NAMALWA (cell line): Measurements from ENCODE around the gene PAQR8.

Experiments used
- DNase-seq: peaks from one replicate; pipeline ENCODE4 v3.0.0-alpha.2; 2015; ENCODE audit warnings: low spot score

Gene PAQR8, protein sequence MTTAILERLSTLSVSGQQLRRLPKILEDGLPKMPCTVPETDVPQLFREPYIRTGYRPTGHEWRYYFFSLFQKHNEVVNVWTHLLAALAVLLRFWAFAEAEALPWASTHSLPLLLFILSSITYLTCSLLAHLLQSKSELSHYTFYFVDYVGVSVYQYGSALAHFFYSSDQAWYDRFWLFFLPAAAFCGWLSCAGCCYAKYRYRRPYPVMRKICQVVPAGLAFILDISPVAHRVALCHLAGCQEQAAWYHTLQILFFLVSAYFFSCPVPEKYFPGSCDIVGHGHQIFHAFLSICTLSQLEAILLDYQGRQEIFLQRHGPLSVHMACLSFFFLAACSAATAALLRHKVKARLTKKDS

DNA sequence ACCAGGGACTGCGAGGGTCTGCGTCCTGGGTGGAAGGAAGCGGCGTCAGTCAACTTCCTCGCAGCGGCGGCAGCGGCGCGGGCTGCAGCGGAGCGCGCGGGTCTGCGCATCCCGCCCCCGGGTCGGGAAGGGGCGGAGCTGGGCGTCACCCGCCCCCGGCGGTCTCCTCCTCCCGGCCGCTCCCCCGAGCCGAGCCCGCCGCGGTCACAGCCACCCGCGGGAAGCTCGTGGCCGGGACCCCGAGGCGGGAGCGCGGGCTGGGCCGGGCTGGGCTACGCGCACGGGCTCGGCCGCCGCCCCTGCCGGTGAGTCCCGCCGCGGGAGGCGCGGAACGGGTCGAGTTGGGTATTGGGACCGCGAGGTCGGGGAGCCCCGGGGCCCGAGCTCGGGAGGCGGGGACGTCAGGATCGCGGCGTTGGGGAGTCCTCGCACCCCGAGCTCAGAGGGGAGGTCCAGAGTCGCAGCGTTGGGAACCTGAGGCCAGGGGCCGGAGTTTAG lies at the start of gene PAQR8:
TSS of gene PAQR8 (plus strand) at position 207 of the 498 bp plus-strand sequence. CDS start 41,063 bp downstream, outside the sequence.
- DNase-seq: peak; percentile 76

DNA sequence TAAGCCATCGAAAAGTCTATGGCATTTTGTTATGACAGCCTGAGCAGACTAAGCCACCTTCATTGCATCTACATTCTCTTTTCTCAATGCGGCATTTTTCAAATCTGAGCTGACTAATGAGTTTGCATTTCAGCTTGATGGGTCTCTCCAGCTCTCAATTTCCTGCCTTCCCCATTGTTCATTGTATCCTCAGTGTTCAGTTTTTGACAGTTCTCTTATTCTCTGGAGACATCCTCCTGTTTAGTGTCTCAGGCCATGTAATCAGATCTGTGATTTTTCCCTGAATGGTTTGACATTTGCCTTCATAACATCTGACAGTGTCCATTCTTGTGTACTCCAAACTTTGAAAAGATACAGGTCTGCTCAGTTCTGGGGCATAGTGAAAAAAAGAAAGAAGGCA lies 49.5 kb upstream of the PAQR8 start:
- no peak for DNase-seq

DNA sequence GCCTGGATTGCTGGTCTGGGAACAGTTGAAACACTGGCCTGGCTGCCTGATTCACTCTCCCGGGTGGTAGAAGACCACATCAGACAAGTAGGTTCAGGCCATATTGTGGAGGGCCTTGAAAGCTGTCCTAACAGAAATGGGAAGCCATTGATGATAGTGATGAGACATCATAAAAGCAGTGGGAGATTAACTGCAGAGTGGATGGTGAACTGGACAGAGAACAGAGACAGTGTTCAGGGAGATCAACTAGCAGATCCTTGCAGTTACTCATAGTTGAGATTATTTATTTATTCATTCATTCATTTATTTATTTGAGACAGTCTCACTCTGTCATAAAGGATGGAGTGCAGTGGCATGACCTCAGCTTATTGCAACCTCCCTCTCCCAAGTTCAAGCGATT lies 47.2 kb upstream of the PAQR8 start:
- no peak for DNase-seq

DNA sequence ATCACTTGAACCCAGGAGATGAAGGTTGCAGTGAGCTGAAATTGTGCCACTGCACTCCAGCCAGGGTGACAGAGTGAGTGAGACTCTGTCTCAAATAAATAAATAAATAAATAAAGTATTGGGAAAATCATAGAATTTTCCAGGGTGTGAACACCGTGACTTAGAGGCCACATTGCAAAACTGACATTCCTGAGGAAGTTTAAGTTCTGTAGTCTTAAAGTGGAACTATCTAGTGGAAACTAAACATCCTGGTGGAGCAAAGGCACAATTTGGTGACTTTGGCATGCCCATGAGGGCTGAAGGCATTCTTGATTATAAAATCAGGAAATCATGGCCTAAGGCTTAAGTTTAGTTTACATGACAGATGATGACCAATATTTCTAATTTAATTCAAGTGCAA lies 44.7 kb upstream of the PAQR8 start:
- no peak for DNase-seq

DNA sequence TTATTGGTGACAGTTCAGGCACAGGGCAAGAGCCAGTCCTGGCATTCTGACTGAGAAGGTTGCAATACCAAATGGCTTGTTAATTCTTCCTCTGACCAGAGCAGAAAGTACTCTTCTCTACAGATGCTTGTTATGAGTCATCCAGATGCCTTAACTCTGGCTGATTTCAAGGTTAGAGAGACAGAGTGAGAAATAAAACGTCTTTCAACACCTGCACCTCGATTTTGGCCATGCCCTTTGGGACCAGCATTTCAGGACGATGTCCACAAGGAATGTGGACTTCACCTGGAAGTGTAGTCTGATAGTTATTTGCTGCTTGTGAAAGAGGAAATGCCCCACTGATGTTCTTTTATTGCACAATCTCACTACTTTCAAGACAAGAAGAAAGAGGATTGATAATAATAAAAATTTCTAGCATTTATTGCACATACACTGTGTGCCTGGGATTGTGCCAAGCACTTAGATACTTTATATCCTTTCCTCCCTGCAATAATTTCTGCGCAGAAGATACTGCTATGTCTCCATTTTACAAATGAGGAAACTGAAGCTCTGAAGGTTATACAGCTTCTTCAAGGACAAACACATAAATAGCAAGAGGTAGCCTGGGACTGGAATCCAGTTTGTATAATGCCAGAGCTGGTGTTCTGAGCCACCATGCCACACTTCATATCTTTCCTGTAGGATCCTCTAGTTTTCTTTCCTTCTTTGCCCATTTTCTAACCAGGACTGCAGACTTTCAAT lies 43.9 kb upstream of the PAQR8 start:
- DNase-seq: peak; percentile 18

DNA sequence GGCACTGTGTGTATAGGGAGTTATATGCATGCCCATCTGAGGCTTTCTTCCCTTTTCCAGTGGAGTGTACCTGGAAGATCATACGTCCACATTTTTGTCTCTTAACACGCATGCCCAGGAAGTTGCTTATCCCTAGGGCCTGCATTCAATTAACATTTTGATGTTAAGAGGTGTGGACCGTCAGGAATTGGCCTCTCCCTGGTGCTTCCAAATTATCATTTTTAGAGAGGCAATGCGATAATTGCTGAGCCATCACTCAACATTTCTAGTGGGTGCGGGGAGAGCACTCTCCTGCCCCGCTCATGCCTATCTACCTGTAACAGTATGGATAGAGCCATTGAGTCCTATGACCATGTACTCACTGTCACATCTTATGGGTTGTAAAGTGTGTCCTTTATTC lies 37.8 kb upstream of the PAQR8 start:
- no peak for DNase-seq

DNA sequence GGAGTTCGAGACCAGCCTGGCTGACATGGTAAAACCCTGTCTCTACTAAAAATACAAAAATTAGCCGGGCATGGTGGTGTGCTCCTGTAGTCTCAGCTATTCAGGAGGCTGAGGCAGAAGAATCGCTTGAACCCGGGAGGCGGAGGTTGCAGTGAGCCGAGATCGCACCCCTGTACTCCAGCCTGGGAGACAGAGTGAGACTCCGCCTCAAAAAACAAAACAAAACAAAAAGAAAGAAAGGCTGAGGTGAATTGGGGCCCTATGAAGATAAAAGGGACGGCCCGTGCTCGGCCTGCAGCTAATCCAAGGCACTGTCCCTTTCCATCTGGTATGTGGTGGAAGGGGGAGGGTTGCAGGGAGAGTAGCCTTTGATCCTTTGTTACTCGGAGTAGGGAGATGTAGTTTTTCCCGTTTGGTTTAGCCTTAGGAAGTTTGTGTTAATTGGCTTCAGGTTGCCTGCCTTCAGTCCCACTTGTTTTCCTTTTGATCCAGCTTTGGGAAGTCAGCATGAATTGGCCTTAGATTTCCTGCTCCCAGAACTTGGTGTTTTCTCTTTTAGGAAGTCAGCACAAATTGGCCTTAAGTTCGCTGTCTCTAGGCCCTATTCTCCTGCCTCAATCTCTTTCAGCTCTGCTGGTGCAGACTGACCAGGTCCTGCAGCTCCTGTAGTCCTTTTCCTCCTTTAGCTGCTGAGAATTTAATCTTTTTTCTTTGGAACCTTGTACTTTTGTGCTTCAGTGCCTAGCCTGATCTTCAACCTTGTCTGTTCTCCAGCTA lies 36.1 kb upstream of the PAQR8 start:
- DNase-seq: no peak

DNA sequence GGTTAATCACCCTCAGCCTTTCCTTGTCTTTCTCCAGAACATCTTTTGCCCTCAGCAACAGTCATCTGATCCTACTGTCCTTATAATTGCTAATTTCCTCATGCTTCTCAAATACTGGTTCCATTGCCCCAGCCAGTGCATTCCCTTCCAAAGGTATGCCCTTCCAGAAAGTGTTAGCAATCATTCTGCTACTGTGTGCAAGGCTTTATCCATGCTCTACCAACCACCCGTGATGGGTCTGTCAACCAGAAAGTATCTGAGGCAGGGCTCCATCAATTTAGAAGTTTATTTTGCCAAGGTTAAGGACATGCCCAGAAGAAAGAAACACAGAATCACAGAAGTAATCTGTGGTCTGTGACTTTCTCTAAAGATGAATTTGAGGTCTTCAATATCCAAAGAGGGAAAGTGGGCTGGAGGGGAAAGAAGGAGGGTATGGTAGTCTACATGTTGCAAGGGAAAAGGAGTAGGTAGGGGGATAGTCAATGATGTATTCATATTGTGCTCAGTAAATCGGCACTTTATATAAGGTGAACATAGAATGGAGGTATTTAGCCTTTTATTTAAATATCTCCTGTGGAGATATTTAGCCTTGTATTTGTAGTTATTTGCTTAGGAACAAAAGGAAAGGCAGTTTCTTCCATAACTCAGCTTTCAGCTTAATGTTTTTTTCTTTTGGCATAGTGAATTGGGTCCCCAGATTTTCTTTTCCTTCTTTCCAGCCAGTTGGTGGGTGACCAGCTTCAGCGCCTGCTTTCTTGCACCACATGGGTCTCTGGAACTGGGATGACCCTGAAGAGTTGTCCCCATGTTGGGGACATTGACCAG lies 35.2 kb upstream of the PAQR8 start:
- no peak for DNase-seq

DNA sequence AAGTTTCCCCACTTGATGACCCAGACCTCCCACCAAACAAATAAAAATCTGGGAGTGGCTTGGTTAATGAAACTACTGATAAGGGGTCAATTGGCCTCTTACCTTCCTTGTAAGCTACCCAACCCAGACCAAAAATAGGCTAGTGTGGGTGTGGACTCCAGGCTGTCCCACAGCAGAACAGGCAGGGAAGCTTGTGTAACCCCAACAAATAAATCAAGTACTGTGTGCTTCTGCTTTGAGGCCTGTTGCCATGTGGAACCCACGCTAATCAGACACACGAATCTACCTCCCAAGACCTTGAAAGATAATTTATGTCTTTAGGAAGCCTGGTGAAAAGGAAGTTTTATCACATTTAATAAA lies 33.7 kb upstream of the PAQR8 start:
- DNase-seq: no peak

DNA sequence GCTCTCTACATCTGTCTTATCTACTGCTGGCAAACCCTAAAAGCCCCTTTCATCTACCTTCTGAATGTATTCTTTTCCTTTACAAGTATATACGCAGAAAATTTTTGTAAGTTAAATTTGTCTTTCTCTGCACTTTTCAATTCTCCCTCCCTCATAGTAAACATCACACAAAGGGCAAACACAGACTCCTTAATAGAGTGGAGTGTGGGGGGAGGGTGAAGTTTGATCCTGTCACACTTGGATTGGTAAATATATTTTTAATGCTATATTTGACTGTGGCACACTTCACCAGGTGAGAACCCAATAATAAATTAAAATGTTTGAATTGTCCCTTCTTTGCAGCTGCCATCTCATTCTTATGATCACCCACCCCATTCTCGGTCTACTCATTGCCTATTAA lies 33.2 kb upstream of the PAQR8 start:
- no peak for DNase-seq

DNA sequence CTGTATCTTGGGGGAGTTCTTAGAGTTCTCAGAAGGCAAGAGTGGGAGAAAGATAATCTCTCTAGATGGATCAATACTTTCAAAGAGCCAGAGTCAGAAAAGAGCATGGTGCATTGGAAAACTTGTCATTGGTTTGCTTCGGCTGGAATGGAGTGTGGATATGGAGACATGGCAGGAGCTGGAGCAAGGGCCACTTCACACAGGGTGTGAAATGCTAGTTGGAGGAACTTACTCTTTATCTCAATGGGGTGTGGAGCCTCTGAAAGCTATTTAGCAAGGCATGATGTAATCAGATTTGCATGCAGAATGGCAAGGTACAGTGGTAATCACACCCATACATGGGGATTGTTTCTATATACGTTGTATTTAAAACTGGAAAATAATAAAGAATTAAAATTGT lies 31.5 kb upstream of the PAQR8 start:
- no peak for DNase-seq

DNA sequence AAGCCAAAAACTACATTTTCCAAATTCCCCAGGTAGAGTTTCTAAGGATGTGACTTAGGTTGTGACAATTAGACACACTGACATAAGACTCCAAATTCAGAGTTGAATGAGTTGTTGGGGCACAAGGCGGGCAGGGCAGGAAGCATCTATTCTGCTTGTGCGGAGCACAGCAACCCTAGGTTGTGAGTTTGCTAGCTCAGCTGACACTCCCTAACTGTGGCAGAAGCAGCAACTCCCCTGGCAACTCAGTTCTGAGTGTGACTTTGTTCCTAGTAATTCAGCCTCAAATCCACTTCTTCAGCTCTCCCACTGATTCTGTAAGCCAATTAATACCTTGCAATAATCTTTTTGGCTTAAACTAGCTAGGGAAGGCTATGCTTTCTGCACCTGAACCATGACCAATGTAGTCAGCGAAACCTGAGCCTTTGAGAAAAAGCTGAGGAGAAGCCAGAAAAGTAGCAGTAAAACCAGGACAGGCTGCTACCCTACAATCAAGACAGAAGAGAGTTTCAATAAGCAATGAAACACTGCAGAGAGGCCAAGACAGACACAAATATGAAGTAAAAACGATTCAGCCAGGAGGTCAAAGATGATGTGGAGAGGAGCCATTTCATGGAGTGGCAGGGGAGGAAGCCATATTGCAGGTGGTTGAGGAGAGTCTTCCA lies 30.0 kb upstream of the PAQR8 start:
- DNase-seq: no peak

DNA sequence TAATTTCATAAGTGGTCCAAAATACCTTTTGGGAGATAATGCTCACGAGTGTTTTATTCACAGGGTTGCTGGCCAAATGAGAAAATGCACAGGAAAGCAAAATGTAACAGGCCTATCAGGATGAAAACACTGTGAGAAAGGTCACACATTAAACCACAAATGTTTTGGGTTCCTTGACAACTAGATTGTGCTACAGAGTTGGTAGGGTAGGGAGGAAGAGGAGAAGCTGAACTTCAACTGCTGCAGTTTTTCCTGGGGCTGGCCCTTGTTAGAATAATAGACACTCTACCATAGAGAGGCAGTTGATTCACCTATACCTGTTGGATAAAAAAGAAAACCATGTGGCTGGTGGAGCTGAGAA lies 28.1 kb upstream of the PAQR8 start:
- no peak for DNase-seq

DNA sequence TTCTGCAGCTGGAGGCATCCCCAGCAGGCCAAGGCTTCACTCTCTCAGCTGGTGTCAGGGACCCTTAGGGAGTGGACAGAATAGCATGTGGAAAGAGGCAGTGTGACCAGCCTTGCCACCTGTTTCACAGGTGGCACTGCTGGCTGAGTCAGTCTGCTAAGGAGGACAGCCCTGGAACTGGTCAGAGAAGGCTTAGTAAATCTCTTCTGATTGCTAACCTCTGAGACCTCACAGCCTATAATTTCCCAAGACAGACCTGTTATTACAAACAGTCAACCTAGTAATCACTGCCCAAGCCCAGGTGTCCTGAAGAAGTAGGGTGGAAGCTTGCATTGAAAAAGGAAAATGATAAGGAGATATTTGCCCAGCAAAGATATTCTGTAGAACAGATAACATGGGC lies 26.4 kb upstream of the PAQR8 start:
- DNase-seq: no peak

DNA sequence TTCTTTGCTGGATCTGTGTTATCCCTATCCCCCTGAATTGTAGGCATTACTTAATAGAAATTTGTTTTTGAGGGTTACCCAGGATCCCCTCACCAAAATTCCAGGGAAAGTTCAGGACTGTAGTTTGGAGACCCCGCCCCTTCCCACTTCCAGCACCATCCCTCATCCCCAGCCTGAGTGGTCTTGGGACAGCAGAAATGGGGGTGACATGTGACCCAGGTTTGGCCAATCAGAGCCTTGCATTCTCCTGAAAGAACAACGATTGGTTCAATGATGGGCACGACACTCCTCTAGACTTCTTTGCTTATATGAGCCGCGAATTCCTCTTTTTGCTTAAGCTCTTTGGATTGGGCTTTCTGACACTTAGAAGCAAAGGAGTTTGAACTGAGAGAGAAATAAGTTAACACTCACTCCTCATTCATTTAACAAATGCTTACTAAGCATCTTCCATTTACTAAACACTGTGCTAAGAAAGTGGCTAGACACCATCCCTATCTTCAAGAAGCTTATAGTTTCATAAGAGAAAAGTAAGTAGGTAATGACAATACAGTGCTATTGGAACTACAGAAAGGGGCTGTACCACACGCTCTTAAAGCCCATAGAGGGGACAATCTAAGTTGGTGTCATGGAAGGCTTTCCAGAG lies 24.9 kb upstream of the PAQR8 start:
- DNase-seq: no peak

DNA sequence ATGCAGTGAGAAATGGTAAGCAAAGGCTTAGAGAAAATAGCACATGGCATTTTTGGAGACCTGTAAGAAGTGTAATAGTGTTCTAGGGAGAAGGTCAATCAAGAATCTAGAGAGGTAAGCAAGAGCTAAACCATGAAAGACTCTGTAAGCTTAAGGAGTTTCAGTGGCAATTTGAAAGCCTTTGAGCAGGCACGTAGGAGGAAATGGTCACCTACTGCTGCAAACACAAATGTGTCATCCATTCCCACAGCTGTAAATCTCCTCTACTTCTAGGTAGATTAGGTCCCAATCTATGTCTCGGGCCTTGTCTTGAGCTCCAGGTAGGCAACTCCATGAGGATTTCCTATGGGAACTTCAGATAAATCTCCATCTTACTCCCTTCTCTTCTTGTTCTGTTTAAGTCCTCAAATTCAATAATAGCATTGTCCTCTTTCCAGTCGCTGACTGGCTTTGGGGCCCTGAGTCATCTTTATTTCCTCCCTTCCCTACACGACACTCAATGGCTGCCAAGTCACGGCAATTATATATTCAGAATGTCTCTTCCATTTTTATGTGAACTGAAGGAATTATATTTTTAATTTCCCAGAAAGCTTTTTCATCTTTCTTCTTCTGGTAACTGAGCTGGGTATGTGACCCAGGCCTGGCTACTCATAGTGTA lies 24.2 kb upstream of the PAQR8 start:
- DNase-seq: no peak

DNA sequence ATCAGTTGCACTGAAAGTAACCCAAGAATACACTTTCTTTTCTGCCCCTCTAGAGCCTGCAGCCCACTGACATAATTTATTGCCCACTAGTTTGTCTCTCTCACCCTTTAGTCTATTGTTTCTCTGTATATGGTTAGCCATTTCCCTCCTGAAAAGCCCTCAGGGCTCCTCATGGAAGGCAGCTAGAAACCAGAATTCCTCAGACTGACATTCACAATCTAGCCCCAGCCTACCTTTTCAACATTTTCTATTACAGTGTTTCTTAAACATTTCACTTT lies 21.4 kb upstream of the PAQR8 start:
- DNase-seq: no peak

DNA sequence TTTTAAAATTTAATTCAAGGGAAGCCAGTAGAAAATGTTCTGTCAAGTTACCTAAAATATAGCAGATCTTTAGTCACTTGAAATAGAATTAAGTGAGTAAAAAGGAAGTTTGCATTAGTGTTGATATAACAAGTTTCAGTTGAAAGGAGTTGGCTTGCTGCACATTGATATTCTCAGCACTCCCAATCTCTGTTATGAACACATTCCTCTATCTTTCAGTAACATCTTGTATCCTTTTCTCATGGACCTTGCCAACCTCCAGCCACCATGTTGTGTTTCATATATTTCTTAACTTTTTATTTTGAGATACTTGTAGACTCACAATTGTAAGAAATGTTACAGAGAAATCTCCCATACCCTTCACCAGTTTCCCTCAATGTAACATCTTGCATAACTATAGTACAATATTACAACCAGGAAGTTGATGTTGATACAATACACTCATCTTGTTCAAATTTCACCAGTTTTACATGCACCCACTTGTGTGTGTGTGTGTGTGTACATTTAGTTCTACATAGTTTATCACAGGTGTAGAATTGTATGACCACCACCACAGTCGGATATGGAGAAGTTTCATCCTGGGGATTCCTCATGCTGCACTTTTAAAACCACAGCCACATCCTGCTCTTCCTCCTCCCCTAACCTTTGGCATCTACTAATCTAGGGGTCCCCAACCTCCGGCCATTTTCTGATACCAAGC lies 20.2 kb upstream of the PAQR8 start:
- DNase-seq: no peak

DNA sequence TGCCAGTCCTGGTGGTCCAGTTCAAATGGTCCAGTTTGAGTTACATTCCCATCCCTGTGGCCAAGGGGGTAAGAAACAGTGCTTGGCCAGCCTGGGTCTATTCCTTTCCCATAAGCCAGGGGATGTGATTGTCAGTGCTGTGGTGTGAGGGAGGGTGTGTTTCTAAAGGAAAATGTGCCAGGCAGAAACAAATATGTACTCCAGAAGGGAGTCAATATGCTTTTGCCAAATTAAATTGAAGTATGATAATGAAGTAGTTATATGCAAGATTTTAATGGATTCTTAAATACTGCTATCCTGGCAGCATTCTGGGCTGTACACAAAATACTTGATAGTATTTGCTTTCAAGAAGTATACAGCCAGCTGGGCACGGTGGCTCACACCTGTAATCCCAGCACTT lies 16.6 kb upstream of the PAQR8 start:
- DNase-seq: no peak

DNA sequence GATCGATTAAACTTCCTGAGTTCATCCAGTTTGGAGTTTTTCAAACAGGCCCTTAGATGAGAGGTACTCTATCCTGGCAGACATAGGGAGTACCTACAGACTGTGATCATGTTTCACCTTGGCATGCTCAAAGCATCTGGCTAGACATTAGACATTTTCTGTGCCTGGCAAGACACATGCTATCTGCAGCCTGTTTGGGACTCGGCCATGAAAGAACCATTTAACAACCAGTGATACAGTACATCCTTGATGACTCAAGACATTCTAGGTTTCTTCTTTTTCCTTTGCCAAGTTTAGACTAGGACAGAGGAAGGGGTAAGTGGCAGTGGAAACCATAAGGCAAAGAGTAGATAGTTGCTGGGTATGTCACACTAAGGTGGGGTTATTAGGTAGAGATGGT lies 15.4 kb upstream of the PAQR8 start:
- DNase-seq: no peak
